K562 (cell line): Measurements from ENCODE around the gene ANTXRL. TPM values are rescaled to one million over a fixed set of nuclear protein-coding genes. Genes with fewer than 3 reads are reported as not detected.

ENCODE experiments used
- ATAC-seq: fragments of 200-7000 bp; cut with Tn5 transposase; 3 replicates; pipeline ENCODE4 v1.9.1; 2020; ENCODE audit warnings: moderate library complexity
- BruUV-seq: library from RNA; stranded (reverse); fragments of 400-500 nt; replicated peaks from 2 replicates; lab custom pipeline; 2021; lab: Mats Ljungman, UMichigan
- CTCF ChIA-PET: fragments of 300-600 bp; formaldehyde crosslinking; extraction: SDS; loops from one replicate; lab custom pipeline; 2021; ENCODE audit warnings: low intra/inter-chr PET ratio; lab: Yijun Ruan, JAX
- POLR2A ChIA-PET: fragments of 300-600, 350-650 bp; sonication (Branson Sonifier 250); formaldehyde crosslinking; extraction: SDS; loops from one replicate; lab custom pipeline; 2021; ENCODE audit warnings: antibody characterized with exemption, inconsistent platforms; lab: Yijun Ruan, JAX
- DNase-seq, 4 experiments: peaks; one replicate each; pipeline versions ENCODE4 v3.0.0 to v3.0.0-alpha.2; 2011 to 2018; ENCODE audit warnings: low spot score in 3 of 4, mixed read lengths in 3 of 4; ENCODE audit errors: extremely low read depth in 1 of 4
- FAIRE-seq: peaks from 2 replicates; lab custom pipeline; 2011; peaks lifted over from hg19 to GRCh38; lab: Jason Lieb, UNC
- H2AFZ ChIP-seq: 2 replicates; pipeline ENCODE4 v1.6.0; 2011; ENCODE audit warnings: low read depth, low read length, control low read depth, inconsistent platforms
- H3K27ac ChIP-seq: fragments of 200-600 bp; 3 replicates; pipeline ENCODE4 v1.8.0; 2011; ENCODE audit warnings: low read depth, mild to moderate bottlenecking, control low read depth, inconsistent platforms, low read length, moderate library complexity, mixed read lengths; ENCODE audit errors: extremely low read depth
- H3K27me3 ChIP-seq, 2 experiments: fragments of 300-600 bp in 1 of 2; 2 replicates in 1 of 2; 3 replicates in 1 of 2; pipeline versions ENCODE4 v1.6.0 to v1.8.0; 2011; ENCODE audit warnings: inconsistent platforms in 2 of 2, low read length in 2 of 2, mild to moderate bottlenecking in 1 of 2, mixed read lengths in 1 of 2, moderate library complexity in 1 of 2; ENCODE audit not compliant: control insufficient read depth in 2 of 2, insufficient read depth in 2 of 2
- H3K36me3 ChIP-seq: fragments of 300-600 bp; 3 replicates; pipeline ENCODE4 v1.8.0; 2011; ENCODE audit warnings: mild to moderate bottlenecking, low read length, inconsistent platforms; ENCODE audit not compliant: control insufficient read depth, insufficient read depth
- H3K4me1 ChIP-seq, 2 experiments: fragments of 200-600 bp in 1 of 2; replicated peaks in 1 of 2; 2 replicates in 1 of 2; 3 replicates in 1 of 2; pipeline versions ENCODE4 v1.5.1 to v1.8.0; 2011; ENCODE audit warnings: inconsistent platforms in 2 of 2, low read length in 2 of 2, mild to moderate bottlenecking in 1 of 2, mixed read lengths in 1 of 2, moderate library complexity in 1 of 2; ENCODE audit not compliant: control insufficient read depth in 2 of 2, insufficient read depth in 2 of 2
- H3K4me2 ChIP-seq: 2 replicates; pipeline ENCODE4 v1.6.1; 2011; ENCODE audit warnings: low read length, control low read depth, inconsistent platforms, mixed read lengths; ENCODE audit not compliant: insufficient read depth
- H3K4me3 ChIP-seq: fragments of 200-600 bp; sonication (generic), shearing (Covaris generic); 2 replicates; pipeline ENCODE4 v1.5.1; 2016; ENCODE audit warnings: control low read depth, inconsistent platforms
- H3K79me2 ChIP-seq: fragments of 200-600 bp; 3 replicates; pipeline ENCODE4 v1.8.0; 2011; ENCODE audit warnings: low read length, inconsistent platforms; ENCODE audit not compliant: control insufficient read depth, insufficient read depth
- H3K9ac ChIP-seq, 2 experiments: 2 replicates each; pipeline versions ENCODE4 v1.6.0 to v1.6.1; 2011; ENCODE audit warnings: low read depth in 2 of 2, low read length in 2 of 2, control low read depth in 1 of 2, inconsistent platforms in 1 of 2, mild to moderate bottlenecking in 1 of 2, mixed read lengths in 1 of 2; ENCODE audit not compliant: insufficient read depth in 1 of 2
- H3K9me1 ChIP-seq: one replicate; pipeline ENCODE4 v1.6.0; 2011; ENCODE audit warnings: inconsistent platforms, mild to moderate bottlenecking, low read length, moderate library complexity; ENCODE audit not compliant: control insufficient read depth, insufficient read depth
- H3K9me3 ChIP-seq: replicated peaks from 2 replicates; pipeline ENCODE4 v1.5.1; 2011; ENCODE audit warnings: low read depth, low read length, inconsistent platforms; ENCODE audit not compliant: control insufficient read depth, insufficient read depth
- H4K20me1 ChIP-seq: replicated peaks from 2 replicates; pipeline ENCODE4 v1.6.1; 2011; ENCODE audit warnings: low read length, inconsistent platforms, mixed read lengths; ENCODE audit not compliant: control insufficient read depth, insufficient read depth
- BCL6 ChIP-seq: fragments of 250-450 bp; sonication (Bioruptor Pico); IDR thresholded peaks from 2 replicates; pipeline ENCODE4 v1.4.0; 2020
- CHCHD3 ChIP-seq: fragments of 250-450 bp; sonication (Bioruptor Pico); IDR thresholded peaks from 2 replicates; pipeline ENCODE4 v2.1.2; 2022; ENCODE audit warnings: mild to moderate bottlenecking
- ELF2 ChIP-seq: fragments of 250-450 bp; sonication (Bioruptor Pico); IDR thresholded peaks from 2 replicates; pipeline ENCODE4 v1.5.0; 2021; ENCODE audit warnings: mild to moderate bottlenecking
- ETV5 ChIP-seq: sonication (generic); formaldehyde crosslinking; IDR thresholded peaks from 2 replicates; pipeline ENCODE4 v1.4.0; 2020; ENCODE audit warnings: low read depth, mild to moderate bottlenecking, missing genetic modification reagents
- FOXP1 ChIP-seq: sonication (generic); formaldehyde crosslinking; IDR thresholded peaks from 2 replicates; pipeline ENCODE4 v1.8.0; 2022; ENCODE audit warnings: mild to moderate bottlenecking, missing genetic modification reagents
- HMG20A ChIP-seq: fragments of 450-650 bp; formaldehyde crosslinking; conservative IDR thresholded peaks from 2 replicates; pipeline ENCODE4 v1.4.0; 2020; ENCODE audit warnings: mild to moderate bottlenecking, mixed read lengths
- KAT2B ChIP-seq: IDR thresholded peaks from one replicate; pipeline ENCODE4 v1.6.1; 2012; ENCODE audit warnings: low read depth, mild to moderate bottlenecking, control low read depth, inconsistent platforms, low read length, moderate library complexity
- KAT8 ChIP-seq: fragments of 450-650 bp; IDR thresholded peaks from 2 replicates; pipeline ENCODE4 v1.6.1; 2016; ENCODE audit warnings: low read depth, mild to moderate bottlenecking
- LARP7 ChIP-seq: fragments of 450-650 bp; IDR thresholded peaks from 2 replicates; pipeline ENCODE4 v1.6.1; 2016
- MYBL2 ChIP-seq, 2 experiments: fragments of 450-650 bp in 1 of 2; sonication (generic) in 1 of 2; formaldehyde crosslinking in 1 of 2; IDR thresholded peaks; 2 replicates each; pipeline versions ENCODE4 v1.6.1 to v1.8.1; 2017 to 2022; ENCODE audit warnings: borderline replicate concordance in 1 of 2, inconsistent platforms in 1 of 2, low read depth in 1 of 2, mild to moderate bottlenecking in 1 of 2, missing genetic modification reagents in 1 of 2, moderate library complexity in 1 of 2
- POLR2AphosphoS2 ChIP-seq: IDR thresholded peaks from 2 replicates; pipeline ENCODE4 v1.6.1; 2012; ENCODE audit warnings: low read length, improper control_type of control experiment
- RAD21 ChIP-seq, 2 experiments: fragments of 250-450 bp in 1 of 2; fragments of 450-650 bp in 1 of 2; sonication (Bioruptor Pico) in 1 of 2; formaldehyde crosslinking in 1 of 2; IDR thresholded peaks in 1 of 2; conservative IDR thresholded peaks in 1 of 2; 2 replicates each; pipeline versions ENCODE4 v1.4.0 to v1.8.0; 2020 to 2022; ENCODE audit warnings: mild to moderate bottlenecking in 2 of 2, moderate library complexity in 1 of 2
- SETDB1 ChIP-seq: IDR thresholded peaks from one replicate; pipeline ENCODE4 v1.6.1; 2012; ENCODE audit warnings: low read length, control low read depth, inconsistent platforms
- SP1 ChIP-seq: sonication (generic); formaldehyde crosslinking; IDR thresholded peaks from 2 replicates; pipeline ENCODE4 v1.8.1; 2022; ENCODE audit warnings: mild to moderate bottlenecking, missing genetic modification reagents
- TBP ChIP-seq: optimal IDR thresholded peaks from 2 replicates; pipeline ENCODE3; 2011; ENCODE audit warnings: low read depth, low read length, improper control_type of control experiment
- ZNF146 ChIP-seq: IDR thresholded peaks from one replicate; pipeline ENCODE4 v1.6.1; 2018; ENCODE audit warnings: missing compliant biosample characterization; ENCODE audit not compliant: unreplicated experiment
- ZNF717 ChIP-seq: fragments of 250-450 bp; sonication (Bioruptor Pico); IDR thresholded peaks from 2 replicates; pipeline ENCODE4 v1.5.0; 2021
- ZNF75A ChIP-seq: fragments of 450-650 bp; formaldehyde crosslinking; IDR thresholded peaks from 2 replicates; pipeline ENCODE4 v1.4.0; 2020; ENCODE audit warnings: mild to moderate bottlenecking
- ZSCAN32 ChIP-seq: fragments of 450-650 bp; formaldehyde crosslinking; IDR thresholded peaks from 2 replicates; pipeline ENCODE4 v1.4.0; 2020; ENCODE audit warnings: mild to moderate bottlenecking, moderate library complexity
- WGBS: fragments of 100-300 bp; shearing (Covaris generic); methylation state at CpG from one replicate; pipeline ENCODE4 v1.1.6; 2016; ENCODE audit warnings: low coverage, mixed read lengths; ENCODE audit not compliant: insufficient coverage; ENCODE audit errors: missing lambda C conversion rate; 5-methylcytosine and 5-hydroxymethylcytosine counted together
- in situ Hi-C: fragments of 300-500 bp; cut with MboI; formaldehyde crosslinking; loops from 4 replicates; pipeline ENCODE4 v1.15.0; 2018; ENCODE audit warnings: inconsistent platforms, mixed read lengths
- intact Hi-C: fragments of 100-400 bp; cut with micrococcal nuclease; formaldehyde crosslinking; loops from 2 replicates; pipeline ENCODE4 v1.14.2; 2022
- polyA plus RNA-seq, 8 experiments: library from polyadenylated mRNA; depleted of rRNA in 4 of 8; stranded (reverse) in 5 of 8; unstranded in 3 of 8; fragments of >200 nt; fragmentation: Nextera tagmentation in 2 of 8; fragmentation: Illumina TruSeq in 1 of 8; extraction: Ambion mirVana in 2 of 8; extraction: Trizol in 1 of 8; gene quantifications; 2 replicates each; pipeline versions ENCODE4 v1.2.1 to v1.2.3, GENCODE V29; 2011 to 2014; ENCODE audit warnings: inconsistent platforms in 1 of 8, missing spikeins in 1 of 8
- total RNA-seq, 7 experiments: library from RNA; depleted of rRNA in 6 of 7; stranded (reverse); fragments of >200 nt in 6 of 7; fragmentation: Illumina TruSeq in 2 of 7; extraction: Trizol in 2 of 7; gene quantifications; 2 replicates each; pipeline versions ENCODE4 v1.2.1 to v1.2.3, GENCODE V29; 2011 to 2021; ENCODE audit warnings: low replicate concordance in 1 of 7
- TF ChIP-seq, protein P1 (sequence below): fragments of 450-650 bp; conservative IDR thresholded peaks from 2 replicates; pipeline ENCODE4 v1.6.1; 2016; ENCODE audit warnings: missing genetic modification characterization, low read depth, mild to moderate bottlenecking, control low read depth, missing compliant biosample characterization
- TF ChIP-seq, protein P2 (sequence below): sonication (generic); formaldehyde crosslinking; IDR thresholded peaks from 2 replicates; pipeline ENCODE4 v1.8.0; 2022; ENCODE audit warnings: mild to moderate bottlenecking, missing genetic modification reagents
- TF ChIP-seq, protein P3 (sequence below): fragments of 450-650 bp; IDR thresholded peaks from 2 replicates; pipeline ENCODE4 v1.6.1; 2017; ENCODE audit warnings: mild to moderate bottlenecking, moderate library complexity

The ANTXRL gene
- total and polyA plus RNA-seq, 9 of the 15 experiments (the other 6 are each of a cell fraction or from before 2014, with no cell fraction given), result not detected

DNA sequence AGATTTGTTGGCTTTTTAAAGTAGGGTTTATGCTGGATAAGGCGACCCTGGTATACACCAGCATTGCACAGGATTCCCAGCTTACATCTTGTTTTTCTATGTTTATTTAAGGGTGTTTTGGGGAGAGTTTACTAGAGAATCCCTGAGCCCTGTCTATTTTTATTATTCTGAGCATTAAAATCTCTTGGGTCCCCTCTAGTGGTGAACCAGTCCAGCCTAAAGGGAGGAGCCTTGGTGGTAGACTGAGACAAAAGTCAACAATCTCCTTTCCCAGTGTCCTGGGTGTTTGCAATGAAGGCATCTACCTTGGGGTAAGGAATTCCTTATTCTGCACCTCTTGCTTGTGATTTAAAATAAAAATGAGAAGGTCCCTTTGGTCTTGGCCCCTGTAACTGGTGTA, 38.2 kb downstream of the ANTXRL start (continued):
- TF ChIP-seq, protein P1, sequence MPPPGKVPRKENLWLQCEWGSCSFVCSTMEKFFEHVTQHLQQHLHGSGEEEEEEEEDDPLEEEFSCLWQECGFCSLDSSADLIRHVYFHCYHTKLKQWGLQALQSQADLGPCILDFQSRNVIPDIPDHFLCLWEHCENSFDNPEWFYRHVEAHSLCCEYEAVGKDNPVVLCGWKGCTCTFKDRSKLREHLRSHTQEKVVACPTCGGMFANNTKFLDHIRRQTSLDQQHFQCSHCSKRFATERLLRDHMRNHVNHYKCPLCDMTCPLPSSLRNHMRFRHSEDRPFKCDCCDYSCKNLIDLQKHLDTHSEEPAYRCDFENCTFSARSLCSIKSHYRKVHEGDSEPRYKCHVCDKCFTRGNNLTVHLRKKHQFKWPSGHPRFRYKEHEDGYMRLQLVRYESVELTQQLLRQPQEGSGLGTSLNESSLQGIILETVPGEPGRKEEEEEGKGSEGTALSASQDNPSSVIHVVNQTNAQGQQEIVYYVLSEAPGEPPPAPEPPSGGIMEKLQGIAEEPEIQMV (tag), result no peak
- TF ChIP-seq POLR2AphosphoS2 (no peak), SP1 (CRISPR knock-in tag) (no peak), TBP (no peak), BCL6 (CRISPR knock-in tag) (no peak), RAD21 (CRISPR knock-in tag; conservative IDR thresholded peaks at IDR 0.05 in 1 of 2, IDR thresholded peaks at IDR 0.05 in 1 of 2) (peak; percentile 20 to 50), MYBL2 (IDR thresholded peaks at IDR 0.05; ENCODE audit: low read depth) (no peak), MYBL2 (CRISPR knock-in tag; IDR thresholded peaks at IDR 0.05; ENCODE audit: borderline replicate concordance) (no peak), ETV5 (CRISPR knock-in tag) (no peak), HMG20A (no peak), KAT8 (no peak)

DNA sequence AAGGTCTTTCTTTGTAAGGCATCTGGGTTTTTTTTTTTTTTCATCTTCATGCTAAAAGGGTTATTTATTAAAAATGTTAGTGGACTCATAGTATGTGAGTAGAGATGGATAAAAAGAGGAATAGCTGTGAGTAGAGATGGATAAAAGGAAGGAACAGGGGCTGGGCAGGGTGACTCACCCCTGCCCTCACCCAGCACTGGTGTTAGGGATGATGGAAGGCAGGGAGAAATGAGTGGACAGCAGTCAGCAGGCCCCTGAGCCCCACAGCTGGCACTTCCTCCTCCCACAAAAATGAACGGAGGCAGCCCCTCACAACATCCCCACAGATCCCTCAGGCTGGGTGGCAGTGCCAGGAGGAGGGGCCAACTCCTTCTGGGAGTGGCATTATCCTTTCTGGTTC, 39.3 kb downstream of the ANTXRL start:
- intact Hi-C loops (loop anchor here (5.0 kb wide), 1 partner anchor 99 kb away; no protein-coding TSS in a partner anchor), in situ Hi-C loops (no loop called here)
- Histone ChIP-seq H3K4me3 (no peak overlapping the region), H3K4me2 (no peak overlapping the region), H3K9me1 (no peaks in the 10 kb centered on the region), H3K27ac (no peak overlapping the region), H2AFZ (no peak overlapping the region), H3K9ac (no peak overlapping the region), H3K9me3 (no peaks in the 10 kb centered on the region), H4K20me1 (peaks cover 10% of the 10 kb centered on the region), H3K27me3 (peaks cover 0 to 44% of the 10 kb centered on the region in 2 experiments; a peak in 2 of 5 replicates), H3K36me3 (no peaks in the 10 kb centered on the region), H3K4me1 (no peaks in the 10 kb centered on the region), H3K79me2 (no peaks in the 10 kb centered on the region)
- ATAC-seq, result no peak
- POLR2A ChIA-PET, result no interaction called here
- WGBS, result 0% methylated on average over 1 of the region's 1 CpG
- CTCF ChIA-PET, result no interaction called here
- no TSS peak for BruUV-seq
- no peak for DNase-seq
- no peak for FAIRE-seq
- TF ChIP-seq SETDB1, result no peak
- no peak for TF ChIP-seq CHCHD3
- TF ChIP-seq FOXP1, result no peak
- TF ChIP-seq, protein P2, sequence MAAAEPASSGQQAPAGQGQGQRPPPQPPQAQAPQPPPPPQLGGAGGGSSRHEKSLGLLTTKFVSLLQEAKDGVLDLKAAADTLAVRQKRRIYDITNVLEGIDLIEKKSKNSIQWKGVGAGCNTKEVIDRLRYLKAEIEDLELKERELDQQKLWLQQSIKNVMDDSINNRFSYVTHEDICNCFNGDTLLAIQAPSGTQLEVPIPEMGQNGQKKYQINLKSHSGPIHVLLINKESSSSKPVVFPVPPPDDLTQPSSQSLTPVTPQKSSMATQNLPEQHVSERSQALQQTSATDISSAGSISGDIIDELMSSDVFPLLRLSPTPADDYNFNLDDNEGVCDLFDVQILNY (CRISPR knock-in tag), result no peak
- TF ChIP-seq ZNF717, result no peak
- TF ChIP-seq ZNF146 (CRISPR knock-in tag), result no peak
- no peak for TF ChIP-seq KAT2B
- TF ChIP-seq, protein P3, sequence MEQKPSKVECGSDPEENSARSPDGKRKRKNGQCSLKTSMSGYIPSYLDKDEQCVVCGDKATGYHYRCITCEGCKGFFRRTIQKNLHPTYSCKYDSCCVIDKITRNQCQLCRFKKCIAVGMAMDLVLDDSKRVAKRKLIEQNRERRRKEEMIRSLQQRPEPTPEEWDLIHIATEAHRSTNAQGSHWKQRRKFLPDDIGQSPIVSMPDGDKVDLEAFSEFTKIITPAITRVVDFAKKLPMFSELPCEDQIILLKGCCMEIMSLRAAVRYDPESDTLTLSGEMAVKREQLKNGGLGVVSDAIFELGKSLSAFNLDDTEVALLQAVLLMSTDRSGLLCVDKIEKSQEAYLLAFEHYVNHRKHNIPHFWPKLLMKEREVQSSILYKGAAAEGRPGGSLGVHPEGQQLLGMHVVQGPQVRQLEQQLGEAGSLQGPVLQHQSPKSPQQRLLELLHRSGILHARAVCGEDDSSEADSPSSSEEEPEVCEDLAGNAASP, result no peak
- no peak for TF ChIP-seq LARP7
- TF ChIP-seq ZNF75A (CRISPR knock-in tag), result no peak
- no peak for TF ChIP-seq ELF2 (CRISPR knock-in tag)
- no peak for TF ChIP-seq ZSCAN32 (CRISPR knock-in tag)
